Measurements from ENCODE around the gene TXNDC11. TPM values are rescaled to one million over a fixed set of nuclear protein-coding genes. Genes with fewer than 3 reads are reported as not detected.

TXNDC11 gene
- total RNA-seq, 1 donor from 2014 or later = 59.4 TPM

DNA sequence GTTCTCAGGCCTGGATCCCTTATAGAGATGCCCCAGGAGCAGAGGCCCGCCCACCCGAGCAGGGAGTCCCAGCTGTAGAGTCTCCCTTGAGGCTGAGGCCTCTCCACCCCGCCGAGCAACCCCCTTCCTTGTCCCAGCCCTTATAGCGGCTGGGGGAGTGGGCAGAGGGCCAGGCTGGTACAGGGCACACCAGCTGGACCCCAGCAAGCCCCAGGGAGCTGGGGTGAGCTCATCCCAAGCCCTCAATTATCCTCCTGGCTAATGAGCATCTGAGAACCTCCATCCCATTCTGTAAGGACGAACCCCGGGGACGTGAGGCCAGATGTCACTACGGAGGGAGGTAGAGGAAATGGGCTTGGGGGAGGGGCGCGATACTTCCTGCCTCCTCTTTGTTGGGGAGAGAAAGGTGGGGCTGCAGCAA is 77.6 kb downstream of the TXNDC11 start:
- no peak for DNase-seq (ENCODE audit: extremely low spot score in 2 of 2)
- H3K36me3 ChIP-seq = no peaks in the 10 kb centered on the region
- H3K9me3 ChIP-seq = no peaks in the 10 kb centered on the region
- TF ChIP-seq POLR2AphosphoS5 (IDR thresholded peaks at IDR 0.05; ENCODE audit: insufficient read depth in 1 of 2, low read depth in 1 of 2) = no peak
- TF ChIP-seq, protein P1, sequence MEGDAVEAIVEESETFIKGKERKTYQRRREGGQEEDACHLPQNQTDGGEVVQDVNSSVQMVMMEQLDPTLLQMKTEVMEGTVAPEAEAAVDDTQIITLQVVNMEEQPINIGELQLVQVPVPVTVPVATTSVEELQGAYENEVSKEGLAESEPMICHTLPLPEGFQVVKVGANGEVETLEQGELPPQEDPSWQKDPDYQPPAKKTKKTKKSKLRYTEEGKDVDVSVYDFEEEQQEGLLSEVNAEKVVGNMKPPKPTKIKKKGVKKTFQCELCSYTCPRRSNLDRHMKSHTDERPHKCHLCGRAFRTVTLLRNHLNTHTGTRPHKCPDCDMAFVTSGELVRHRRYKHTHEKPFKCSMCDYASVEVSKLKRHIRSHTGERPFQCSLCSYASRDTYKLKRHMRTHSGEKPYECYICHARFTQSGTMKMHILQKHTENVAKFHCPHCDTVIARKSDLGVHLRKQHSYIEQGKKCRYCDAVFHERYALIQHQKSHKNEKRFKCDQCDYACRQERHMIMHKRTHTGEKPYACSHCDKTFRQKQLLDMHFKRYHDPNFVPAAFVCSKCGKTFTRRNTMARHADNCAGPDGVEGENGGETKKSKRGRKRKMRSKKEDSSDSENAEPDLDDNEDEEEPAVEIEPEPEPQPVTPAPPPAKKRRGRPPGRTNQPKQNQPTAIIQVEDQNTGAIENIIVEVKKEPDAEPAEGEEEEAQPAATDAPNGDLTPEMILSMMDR (IDR thresholded peaks at IDR 0.05) = no peak
- TF ChIP-seq POLR2A (IDR thresholded peaks at IDR 0.05) = no peak
- intact Hi-C loops (cut with DNase I) = no loop called here
- no peak overlapping the region for H3K27ac ChIP-seq
- H3K4me1 ChIP-seq = peaks cover 25% of the 10 kb centered on the region
- H3K4me3 ChIP-seq = no peak overlapping the region
- no peaks in the 10 kb centered on the region for H3K27me3 ChIP-seq

DNA sequence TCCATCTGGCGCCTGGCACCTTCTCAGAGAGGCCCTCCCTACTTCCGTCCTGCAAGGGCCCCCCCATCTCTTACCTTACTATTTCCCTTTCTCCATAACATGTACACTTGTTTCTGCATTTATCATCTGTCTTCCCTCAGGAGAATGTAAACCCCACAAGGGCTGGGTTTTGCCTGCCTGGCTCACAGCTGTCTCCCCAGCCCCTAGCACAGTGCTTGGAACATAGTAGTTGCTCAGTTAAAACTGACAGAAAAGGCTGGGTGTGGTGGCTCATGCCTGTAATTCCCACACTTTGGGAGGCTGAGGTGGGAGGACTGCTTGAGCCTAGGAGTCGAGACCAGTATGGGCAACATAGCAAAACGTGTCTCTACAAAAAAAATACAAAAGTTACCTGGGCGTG is 80.1 kb downstream of the TXNDC11 start:
- H3K27me3 ChIP-seq = no peaks in the 10 kb centered on the region
- H3K27ac ChIP-seq = no peak overlapping the region
- intact Hi-C loops (cut with DNase I) = no loop called here
- H3K4me1 ChIP-seq = peaks cover 9% of the 10 kb centered on the region
- no peaks in the 10 kb centered on the region for H3K9me3 ChIP-seq
- H3K36me3 ChIP-seq = no peaks in the 10 kb centered on the region
- TF ChIP-seq POLR2AphosphoS5 (IDR thresholded peaks at IDR 0.05; ENCODE audit: insufficient read depth in 1 of 2, low read depth in 1 of 2) (no peak), POLR2A (IDR thresholded peaks at IDR 0.05) (no peak)
- TF ChIP-seq, protein P1 (IDR thresholded peaks at IDR 0.05) = no peak
- H3K4me3 ChIP-seq = no peak overlapping the region
- DNase-seq (ENCODE audit: extremely low spot score in 2 of 2) = no peak

DNA sequence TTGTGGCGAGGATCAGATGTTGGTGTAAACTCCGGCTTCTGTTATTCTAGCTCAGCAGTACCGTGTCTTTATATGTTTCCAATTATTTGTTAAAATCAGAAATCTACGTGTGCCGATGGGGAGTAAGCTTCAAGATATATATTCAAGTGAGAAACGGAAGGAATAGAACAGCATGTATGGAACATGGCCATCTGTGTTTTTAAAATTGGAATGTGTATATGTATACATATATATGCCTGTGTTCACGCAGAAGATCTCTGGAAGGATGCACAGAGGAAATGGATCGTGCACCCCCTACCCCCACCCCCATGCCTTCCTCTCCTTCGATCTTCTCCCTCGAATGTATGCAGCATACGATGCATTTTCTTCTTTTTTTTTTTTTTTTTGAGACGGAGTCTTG is 82.1 kb downstream of the TXNDC11 start:
- no peaks in the 10 kb centered on the region for H3K27me3 ChIP-seq
- no peak for DNase-seq (ENCODE audit: extremely low spot score in 2 of 2)
- no peak for TF ChIP-seq POLR2A (IDR thresholded peaks at IDR 0.05)
- no peak for TF ChIP-seq POLR2AphosphoS5 (IDR thresholded peaks at IDR 0.05; ENCODE audit: insufficient read depth in 1 of 2, low read depth in 1 of 2)
- TF ChIP-seq, protein P1 (IDR thresholded peaks at IDR 0.05) = no peak
- no peaks in the 10 kb centered on the region for H3K36me3 ChIP-seq
- H3K4me1 ChIP-seq = no peaks in the 10 kb centered on the region
- no peak overlapping the region for H3K4me3 ChIP-seq
- intact Hi-C loops (cut with DNase I) = no loop called here
- H3K27ac ChIP-seq = no peak overlapping the region
- H3K9me3 ChIP-seq = no peaks in the 10 kb centered on the region

DNA sequence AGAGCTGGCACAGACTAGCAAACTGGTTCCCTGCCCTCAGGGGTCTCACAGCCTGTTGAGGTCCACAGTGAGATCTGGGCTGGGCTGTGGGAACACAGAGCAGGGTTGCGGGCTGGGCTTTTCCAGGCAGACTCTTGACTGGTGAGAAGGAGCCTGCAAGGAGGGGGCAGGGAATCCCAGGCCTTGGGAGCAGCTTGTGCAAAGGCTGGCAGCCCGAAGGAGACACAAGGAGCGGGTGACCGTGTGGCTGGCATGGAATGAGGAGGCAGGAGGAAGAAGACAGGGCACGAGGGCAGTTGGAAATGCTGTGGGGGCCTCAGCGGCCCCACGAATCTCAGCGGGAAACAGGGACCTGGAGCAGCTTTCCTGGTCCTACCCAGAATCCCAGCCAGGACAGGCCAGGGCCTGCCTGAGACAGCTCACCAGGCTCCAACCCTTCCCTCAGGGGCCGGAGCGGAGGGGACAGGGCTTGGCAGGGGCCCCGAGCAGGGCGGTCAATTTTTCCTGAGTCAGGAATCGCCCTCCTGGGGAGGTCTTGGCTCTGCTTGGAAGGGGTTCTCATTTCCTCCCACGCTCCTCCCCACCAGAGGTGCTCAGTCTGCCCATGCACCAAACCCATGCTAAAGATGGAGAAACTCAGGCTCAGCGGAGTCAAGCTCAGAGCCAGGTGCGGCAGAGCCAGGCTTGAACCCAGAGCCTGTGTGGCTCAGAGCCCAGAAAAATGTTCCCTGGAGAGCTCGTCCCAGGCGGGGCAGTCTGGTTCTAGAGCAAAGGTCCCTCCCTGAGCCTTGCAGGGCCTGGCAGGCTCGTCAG is 83.6 kb downstream of the TXNDC11 start:
- intact Hi-C loops (cut with DNase I) = loop anchor here (5.0 kb wide), 1 partner anchor 58 kb away; no protein-coding TSS in a partner anchor
- no peak for TF ChIP-seq POLR2AphosphoS5 (IDR thresholded peaks at IDR 0.05; ENCODE audit: insufficient read depth in 1 of 2, low read depth in 1 of 2)
- TF ChIP-seq POLR2A (IDR thresholded peaks at IDR 0.05) = no peak
- TF ChIP-seq, protein P1 (IDR thresholded peaks at IDR 0.05) = no peak
- Histone ChIP-seq H3K9me3 (no peaks in the 10 kb centered on the region), H3K27ac (no peak overlapping the region), H3K36me3 (no peaks in the 10 kb centered on the region), H3K27me3 (no peaks in the 10 kb centered on the region), H3K4me1 (no peaks in the 10 kb centered on the region), H3K4me3 (no peak overlapping the region)
- DNase-seq (ENCODE audit: extremely low spot score in 2 of 2) = no peak

DNA sequence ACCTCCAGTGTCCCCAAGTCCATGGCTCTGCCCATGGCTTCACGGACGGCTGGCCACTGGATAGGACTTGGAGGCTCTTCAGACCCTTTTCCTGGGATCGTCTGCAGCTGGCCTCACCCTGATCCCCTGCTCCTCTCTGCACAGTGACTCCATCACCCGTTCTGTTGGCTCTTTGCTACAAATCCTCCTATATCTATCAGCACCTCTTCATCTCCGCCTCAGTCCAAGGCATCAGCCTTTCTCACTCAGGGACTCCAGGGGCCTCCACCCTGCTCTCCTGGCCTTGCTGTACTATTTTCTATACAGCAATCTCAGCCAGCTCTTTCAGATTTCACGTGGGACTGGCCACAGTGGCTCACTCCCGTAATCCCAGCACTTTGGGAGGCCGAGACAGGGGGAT is 85.1 kb downstream of the TXNDC11 start:
- no peak for DNase-seq (ENCODE audit: extremely low spot score in 2 of 2)
- H3K36me3 ChIP-seq = no peaks in the 10 kb centered on the region
- no peaks in the 10 kb centered on the region for H3K9me3 ChIP-seq
- H3K4me1 ChIP-seq = no peaks in the 10 kb centered on the region
- intact Hi-C loops (cut with DNase I) = loop anchor here (5.0 kb wide), 1 partner anchor 60 kb away; no protein-coding TSS in a partner anchor
- TF ChIP-seq POLR2A (IDR thresholded peaks at IDR 0.05) (no peak), POLR2AphosphoS5 (IDR thresholded peaks at IDR 0.05; ENCODE audit: insufficient read depth in 1 of 2, low read depth in 1 of 2) (no peak)
- TF ChIP-seq, protein P1 (IDR thresholded peaks at IDR 0.05) = no peak
- no peaks in the 10 kb centered on the region for H3K27me3 ChIP-seq
- no peak overlapping the region for H3K4me3 ChIP-seq
- no peak overlapping the region for H3K27ac ChIP-seq

Data from vagina (tissue), 2 donors.